Right lobe of liver (tissue), 4 donors: ENCODE results near the gene RPS6KC1.

Source experiments
- POLR2A ChIP-seq: fragments of 450-650 bp; IDR thresholded peaks from one replicate; pipeline ENCODE4 v1.6.1; 2017; ENCODE audit warnings: antibody characterized with exemption, mild to moderate bottlenecking
- TF ChIP-seq, protein P1 (sequence below), 4 donors: fragments of 200-600 bp in 3 of 4; fragments of 450-650 bp in 1 of 4; IDR thresholded peaks; one replicate each; pipeline versions ENCODE4 v1.5.1 to v1.8.0; 2016 to 2022; ENCODE audit warnings: antibody characterized with exemption in 4 of 4, mild to moderate bottlenecking in 2 of 4
- donor health status: DM: no; HTN: no; CAD: no.
- donor health status: DM: no; HTN: no; CAD: no.
- donor health status: DM: no; HTN: yes; CAD: no.

DNA sequence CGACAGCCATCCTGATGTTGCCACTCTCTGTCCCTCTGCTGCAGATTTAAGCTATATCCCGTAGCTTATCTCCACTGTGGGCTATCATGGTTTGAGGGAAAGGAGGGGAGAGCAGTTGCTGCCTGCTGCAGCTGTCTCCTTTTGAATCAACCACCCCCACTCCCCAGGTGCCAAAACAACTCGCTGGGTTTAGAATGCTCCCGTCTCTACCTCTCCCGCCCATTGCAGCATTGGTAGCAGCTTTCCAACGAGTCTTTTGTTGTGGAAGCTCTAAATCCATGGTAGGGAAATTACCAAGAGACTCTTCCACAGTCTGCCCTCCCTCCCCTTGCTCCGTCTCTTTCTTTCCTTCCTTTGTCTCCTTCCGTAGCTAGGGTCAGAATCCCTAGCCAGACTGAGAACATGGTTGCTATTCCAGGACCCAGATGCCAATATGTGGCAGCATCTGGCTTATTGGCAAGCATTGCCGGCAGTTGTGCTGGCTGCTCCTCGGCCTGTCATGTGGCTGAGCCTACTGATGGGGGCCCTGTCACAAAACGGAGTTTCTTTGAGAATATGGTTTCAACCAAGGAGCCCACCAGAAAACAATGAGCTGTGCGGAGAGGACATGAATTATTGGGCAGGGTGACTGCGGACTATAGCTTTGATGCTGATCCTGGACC lies 230.7 kb downstream of the RPS6KC1 start:
- TF ChIP-seq, protein P1, sequence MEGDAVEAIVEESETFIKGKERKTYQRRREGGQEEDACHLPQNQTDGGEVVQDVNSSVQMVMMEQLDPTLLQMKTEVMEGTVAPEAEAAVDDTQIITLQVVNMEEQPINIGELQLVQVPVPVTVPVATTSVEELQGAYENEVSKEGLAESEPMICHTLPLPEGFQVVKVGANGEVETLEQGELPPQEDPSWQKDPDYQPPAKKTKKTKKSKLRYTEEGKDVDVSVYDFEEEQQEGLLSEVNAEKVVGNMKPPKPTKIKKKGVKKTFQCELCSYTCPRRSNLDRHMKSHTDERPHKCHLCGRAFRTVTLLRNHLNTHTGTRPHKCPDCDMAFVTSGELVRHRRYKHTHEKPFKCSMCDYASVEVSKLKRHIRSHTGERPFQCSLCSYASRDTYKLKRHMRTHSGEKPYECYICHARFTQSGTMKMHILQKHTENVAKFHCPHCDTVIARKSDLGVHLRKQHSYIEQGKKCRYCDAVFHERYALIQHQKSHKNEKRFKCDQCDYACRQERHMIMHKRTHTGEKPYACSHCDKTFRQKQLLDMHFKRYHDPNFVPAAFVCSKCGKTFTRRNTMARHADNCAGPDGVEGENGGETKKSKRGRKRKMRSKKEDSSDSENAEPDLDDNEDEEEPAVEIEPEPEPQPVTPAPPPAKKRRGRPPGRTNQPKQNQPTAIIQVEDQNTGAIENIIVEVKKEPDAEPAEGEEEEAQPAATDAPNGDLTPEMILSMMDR (IDR thresholded peaks at IDR 0.05), result no peak
- no peak for TF ChIP-seq POLR2A
